SK-N-SH (cell line): ENCODE data around the gene BORCS6.
"Not testable (repeated sequence)": the region's sequence is repeated elsewhere in the genome, so short reads cannot be mapped to it uniquely, and the experiment has no call there.

Experiments used
- MXI1 ChIP-seq: IDR thresholded peaks from 2 replicates; pipeline ENCODE4 v1.6.1; 2012; ENCODE audit warnings: mild to moderate bottlenecking, low read depth, low read length, improper control_type of control experiment
- SIN3A ChIP-seq: IDR thresholded peaks from 2 replicates; pipeline ENCODE4 v1.6.1; 2012; ENCODE audit warnings: low read depth, mild to moderate bottlenecking, low read length, moderate library complexity, borderline replicate concordance
- TF ChIP-seq, protein P1 (sequence below): fragments of 200-600 bp; sonication (generic); IDR thresholded peaks from 2 replicates; pipeline ENCODE4 v1.6.1; 2017; ENCODE audit warnings: antibody characterized with exemption, mild to moderate bottlenecking, moderate library complexity

- not testable (repeated sequence) for TF ChIP-seq SIN3A, MXI1
- TF ChIP-seq, protein P1, sequence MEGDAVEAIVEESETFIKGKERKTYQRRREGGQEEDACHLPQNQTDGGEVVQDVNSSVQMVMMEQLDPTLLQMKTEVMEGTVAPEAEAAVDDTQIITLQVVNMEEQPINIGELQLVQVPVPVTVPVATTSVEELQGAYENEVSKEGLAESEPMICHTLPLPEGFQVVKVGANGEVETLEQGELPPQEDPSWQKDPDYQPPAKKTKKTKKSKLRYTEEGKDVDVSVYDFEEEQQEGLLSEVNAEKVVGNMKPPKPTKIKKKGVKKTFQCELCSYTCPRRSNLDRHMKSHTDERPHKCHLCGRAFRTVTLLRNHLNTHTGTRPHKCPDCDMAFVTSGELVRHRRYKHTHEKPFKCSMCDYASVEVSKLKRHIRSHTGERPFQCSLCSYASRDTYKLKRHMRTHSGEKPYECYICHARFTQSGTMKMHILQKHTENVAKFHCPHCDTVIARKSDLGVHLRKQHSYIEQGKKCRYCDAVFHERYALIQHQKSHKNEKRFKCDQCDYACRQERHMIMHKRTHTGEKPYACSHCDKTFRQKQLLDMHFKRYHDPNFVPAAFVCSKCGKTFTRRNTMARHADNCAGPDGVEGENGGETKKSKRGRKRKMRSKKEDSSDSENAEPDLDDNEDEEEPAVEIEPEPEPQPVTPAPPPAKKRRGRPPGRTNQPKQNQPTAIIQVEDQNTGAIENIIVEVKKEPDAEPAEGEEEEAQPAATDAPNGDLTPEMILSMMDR: not testable (repeated sequence)
These were observed 24.0 kb upstream of the BORCS6 start for GRCh38 chr17:8214000-8214399.
